HepG2 (cell line): ENCODE results near the gene DALRD3. TPM values are rescaled to one million over a fixed set of nuclear protein-coding genes. Genes with fewer than 3 reads are reported as not detected.

Source experiments
- ASH2L ChIP-seq: fragments of 300-600, 200-600 bp; sonication (generic); IDR thresholded peaks from 2 replicates; pipeline ENCODE4 v1.7.0; 2017; ENCODE audit warnings: low read depth, mild to moderate bottlenecking, moderate library complexity, mixed read lengths, low read length; ENCODE audit not compliant: insufficient read length
- GABPB1 ChIP-seq: IDR thresholded peaks from 2 replicates; pipeline ENCODE4 v1.6.1; 2016; ENCODE audit warnings: mild to moderate bottlenecking, missing genetic modification reagents, moderate library complexity, missing compliant biosample characterization
- GATAD2A ChIP-seq: IDR thresholded peaks from 2 replicates; pipeline ENCODE4 v1.6.1; 2016
- GZF1 ChIP-seq: sonication (generic); formaldehyde crosslinking; IDR thresholded peaks from 2 replicates; pipeline ENCODE4 v1.5.1; 2020; ENCODE audit warnings: mild to moderate bottlenecking, missing genetic modification reagents
- KDM5A ChIP-seq: fragments of 200-600 bp; sonication (generic); IDR thresholded peaks from 2 replicates; pipeline ENCODE4 v1.7.0; 2018; ENCODE audit warnings: antibody characterized with exemption, mild to moderate bottlenecking, low read length, borderline replicate concordance
- KIAA2018 ChIP-seq: sonication (generic); formaldehyde crosslinking; IDR thresholded peaks from 2 replicates; pipeline ENCODE4 v1.5.0; 2020; ENCODE audit warnings: mild to moderate bottlenecking, missing genetic modification reagents, borderline replicate concordance
- LCORL ChIP-seq, 2 experiments: fragments of 450-650 bp in 1 of 2; sonication (generic) in 1 of 2; formaldehyde crosslinking in 1 of 2; IDR thresholded peaks; 2 replicates each; pipeline versions ENCODE4 v1.5.0 to v1.6.1; 2017 to 2020; ENCODE audit warnings: antibody characterized with exemption in 1 of 2, missing genetic modification reagents in 1 of 2
- RARG ChIP-seq: sonication (generic); formaldehyde crosslinking; IDR thresholded peaks from 2 replicates; pipeline ENCODE4 v1.4.0; 2020; ENCODE audit warnings: low read depth, mild to moderate bottlenecking, missing genetic modification reagents
- XBP1 ChIP-seq: sonication (generic); formaldehyde crosslinking; IDR thresholded peaks from 2 replicates; pipeline ENCODE4 v1.5.0; 2020; ENCODE audit warnings: missing genetic modification reagents
- ZEB1 ChIP-seq: IDR thresholded peaks from 2 replicates; pipeline ENCODE4 v1.6.1; 2012; ENCODE audit warnings: mild to moderate bottlenecking, low read depth, inconsistent platforms; ENCODE audit not compliant: insufficient replicate concordance
- ZNF629 ChIP-seq: sonication (generic); formaldehyde crosslinking; conservative IDR thresholded peaks from 2 replicates; pipeline ENCODE4 v1.5.0; 2020; ENCODE audit warnings: missing genetic modification reagents
- ZNF670 ChIP-seq: sonication (generic); formaldehyde crosslinking; IDR thresholded peaks from 2 replicates; pipeline ENCODE4 v1.8.0; 2022; ENCODE audit warnings: mild to moderate bottlenecking, missing genetic modification reagents, borderline replicate concordance
- ZNF691 ChIP-seq: sonication (generic); formaldehyde crosslinking; IDR thresholded peaks from 2 replicates; pipeline ENCODE4 v1.4.0; 2020; ENCODE audit warnings: missing genetic modification reagents, low read depth, mild to moderate bottlenecking, borderline replicate concordance
- ZNF737 ChIP-seq: sonication (generic); formaldehyde crosslinking; IDR thresholded peaks from 2 replicates; pipeline ENCODE4 v1.5.0; 2020; ENCODE audit warnings: missing genetic modification reagents, mild to moderate bottlenecking, borderline replicate concordance
- ZNF775 ChIP-seq: sonication (generic); formaldehyde crosslinking; IDR thresholded peaks from 2 replicates; pipeline ENCODE4 v1.4.0; 2020; ENCODE audit warnings: missing genetic modification reagents, mild to moderate bottlenecking, moderate library complexity, borderline replicate concordance
- ZNF792 ChIP-seq: IDR thresholded peaks from 2 replicates; pipeline ENCODE4 v1.6.1; 2016
- polyA plus RNA-seq, 8 experiments: library from polyadenylated mRNA; depleted of rRNA in 3 of 8; stranded (reverse) in 7 of 8; unstranded in 1 of 8; fragments of >200 nt; fragmentation: Illumina TruSeq in 4 of 8; extraction: Trizol in 4 of 8; gene quantifications; 2 replicates each; pipeline versions ENCODE4 v1.2.1 to v1.2.3, GENCODE V29; 2011 to 2016; ENCODE audit warnings: low read depth in 4 of 8, missing spikeins in 1 of 8, mixed read lengths in 1 of 8; ENCODE audit not compliant: insufficient read depth in 1 of 8
- total RNA-seq, 5 experiments: library from RNA; depleted of rRNA; stranded (reverse); fragments of >200 nt; fragmentation: Illumina TruSeq; extraction: Trizol; gene quantifications; 2 replicates each; pipeline ENCODE4 v1.2.3, GENCODE V29; 2016; ENCODE audit warnings: low read depth in 1 of 5
- TF ChIP-seq, protein P1 (sequence below): sonication (generic); formaldehyde crosslinking; conservative IDR thresholded peaks from 2 replicates; pipeline ENCODE4 v1.4.0; 2020; ENCODE audit warnings: mild to moderate bottlenecking, missing genetic modification reagents, moderate library complexity

Gene DALRD3
- total and polyA plus RNA-seq, 2 of the 13 experiments (the other 11 are each of a cell fraction or from before 2014, with no cell fraction given): 19.9 to 36.5 TPM

DNA sequence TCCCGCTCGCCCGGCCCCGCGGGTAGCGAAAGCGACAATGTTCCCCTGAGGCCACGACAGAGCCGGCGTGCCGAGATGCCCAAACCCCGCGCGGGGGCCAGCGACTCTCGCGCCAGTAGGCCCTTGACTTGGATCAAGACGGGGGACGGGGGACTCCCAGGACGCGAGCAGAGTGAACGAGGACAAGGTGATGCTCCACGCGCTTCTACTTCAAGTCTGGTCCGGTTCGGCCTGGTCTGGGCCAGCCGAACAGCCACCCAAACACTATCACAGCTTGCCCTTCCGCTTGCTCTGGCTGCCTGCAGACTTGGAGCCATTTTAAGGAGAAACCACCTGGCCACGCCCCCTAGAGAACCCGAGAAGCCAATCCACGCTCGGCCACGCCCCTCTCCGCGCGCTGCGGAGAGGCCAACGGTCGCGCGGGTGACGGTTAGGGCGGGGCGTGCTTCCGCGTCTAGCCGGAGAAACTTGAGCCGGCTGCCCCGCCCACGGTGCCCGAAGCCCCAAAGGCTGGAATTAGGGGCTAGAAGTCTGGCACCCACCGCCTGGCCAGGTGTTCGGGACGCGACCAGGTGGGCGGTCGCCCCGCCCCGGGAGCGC, 2.9 kb upstream of the DALRD3 start (continued):
- peak; percentile 97; the same call in 1 of the 2 replicates for TF ChIP-seq ZNF737 (CRISPR knock-in tag)
- no peak for TF ChIP-seq KIAA2018 (CRISPR knock-in tag)
- peak; percentile 72 for TF ChIP-seq ZNF792 (CRISPR knock-in tag)
- TF ChIP-seq XBP1 (CRISPR knock-in tag): no peak
- TF ChIP-seq, protein P1, sequence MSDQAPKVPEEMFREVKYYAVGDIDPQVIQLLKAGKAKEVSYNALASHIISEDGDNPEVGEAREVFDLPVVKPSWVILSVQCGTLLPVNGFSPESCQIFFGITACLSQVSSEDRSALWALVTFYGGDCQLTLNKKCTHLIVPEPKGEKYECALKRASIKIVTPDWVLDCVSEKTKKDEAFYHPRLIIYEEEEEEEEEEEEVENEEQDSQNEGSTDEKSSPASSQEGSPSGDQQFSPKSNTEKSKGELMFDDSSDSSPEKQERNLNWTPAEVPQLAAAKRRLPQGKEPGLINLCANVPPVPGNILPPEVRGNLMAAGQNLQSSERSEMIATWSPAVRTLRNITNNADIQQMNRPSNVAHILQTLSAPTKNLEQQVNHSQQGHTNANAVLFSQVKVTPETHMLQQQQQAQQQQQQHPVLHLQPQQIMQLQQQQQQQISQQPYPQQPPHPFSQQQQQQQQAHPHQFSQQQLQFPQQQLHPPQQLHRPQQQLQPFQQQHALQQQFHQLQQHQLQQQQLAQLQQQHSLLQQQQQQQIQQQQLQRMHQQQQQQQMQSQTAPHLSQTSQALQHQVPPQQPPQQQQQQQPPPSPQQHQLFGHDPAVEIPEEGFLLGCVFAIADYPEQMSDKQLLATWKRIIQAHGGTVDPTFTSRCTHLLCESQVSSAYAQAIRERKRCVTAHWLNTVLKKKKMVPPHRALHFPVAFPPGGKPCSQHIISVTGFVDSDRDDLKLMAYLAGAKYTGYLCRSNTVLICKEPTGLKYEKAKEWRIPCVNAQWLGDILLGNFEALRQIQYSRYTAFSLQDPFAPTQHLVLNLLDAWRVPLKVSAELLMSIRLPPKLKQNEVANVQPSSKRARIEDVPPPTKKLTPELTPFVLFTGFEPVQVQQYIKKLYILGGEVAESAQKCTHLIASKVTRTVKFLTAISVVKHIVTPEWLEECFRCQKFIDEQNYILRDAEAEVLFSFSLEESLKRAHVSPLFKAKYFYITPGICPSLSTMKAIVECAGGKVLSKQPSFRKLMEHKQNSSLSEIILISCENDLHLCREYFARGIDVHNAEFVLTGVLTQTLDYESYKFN (CRISPR knock-in tag): peak; percentile 50; the same call in 1 of the 2 replicates
- no peak for TF ChIP-seq GZF1 (CRISPR knock-in tag)
- peak; percentile 80 for TF ChIP-seq RARG (CRISPR knock-in tag)
- TF ChIP-seq ZNF691: peak; percentile 66; the same call in 1 of the 2 replicates
- no peak for TF ChIP-seq ASH2L
- TF ChIP-seq KDM5A: no peak; the same call in 1 of the 2 replicates
- TF ChIP-seq LCORL (IDR thresholded peaks at IDR 0.05): no peak
- TF ChIP-seq LCORL (CRISPR knock-in tag; IDR thresholded peaks at IDR 0.05): peak; percentile 63; the same call in 1 of the 2 replicates
- TF ChIP-seq ZNF775 (CRISPR knock-in tag): no peak
- no peak for TF ChIP-seq ZNF629 (CRISPR knock-in tag)
- TF ChIP-seq ZEB1: no peak
- TF ChIP-seq ZNF670 (CRISPR knock-in tag): peak; percentile 89; the same call in 1 of the 2 replicates
- no peak; the same call in 1 of the 2 replicates for TF ChIP-seq GABPB1 (CRISPR knock-in tag)
- peak; percentile 50; the same call in 1 of the 2 replicates for TF ChIP-seq GATAD2A (CRISPR knock-in tag)
